Measurements from ENCODE around the gene TRAPPC2L.
"Not testable (repeated sequence)": the region's sequence is repeated elsewhere in the genome, so short reads cannot be mapped to it uniquely, and the experiment has no call there.

TRAPPC2L gene

GRCh38 chr16:88819126-88819525, 37.8 kb upstream of the TRAPPC2L start:
- no peak for DNase-seq (ENCODE audit: low read depth)

DNA sequence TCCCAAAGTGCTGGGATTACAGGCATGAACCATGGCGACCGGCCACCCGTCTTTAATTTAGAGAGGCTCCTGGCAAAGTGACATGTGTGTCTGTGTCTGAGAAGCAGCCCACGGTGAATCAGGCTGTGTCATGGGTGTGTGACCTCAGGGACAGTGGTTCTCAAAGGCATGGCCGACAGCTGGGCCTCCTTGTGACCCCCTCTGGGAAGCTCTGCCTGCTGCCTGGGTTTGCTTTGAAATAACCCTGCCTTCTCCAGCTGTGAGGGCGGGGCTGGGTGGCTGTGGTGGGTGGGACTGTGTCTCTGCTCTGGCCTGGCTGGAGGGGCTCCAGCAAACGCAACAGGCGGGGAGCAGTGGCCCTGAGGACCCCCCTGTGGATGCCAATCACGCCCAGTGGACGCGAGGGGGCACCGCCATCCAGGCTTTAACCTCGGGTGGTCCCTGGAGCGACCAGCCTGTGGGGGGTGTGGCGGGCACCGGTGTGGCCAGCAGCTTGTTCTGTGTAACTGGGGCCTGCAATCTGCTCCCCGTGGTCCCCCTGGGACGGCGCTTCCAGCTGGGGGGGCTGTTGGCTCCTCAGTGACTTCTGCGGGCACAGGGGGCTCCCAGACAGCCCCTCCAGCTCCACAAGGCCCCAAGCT, 36.4 kb upstream of the TRAPPC2L start:
- no peak for DNase-seq (ENCODE audit: low read depth)

- no peak for DNase-seq (ENCODE audit: low read depth)
Observed at GRCh38 chr16:88821168-88821850, 35.6 kb upstream of the TRAPPC2L start.

DNA sequence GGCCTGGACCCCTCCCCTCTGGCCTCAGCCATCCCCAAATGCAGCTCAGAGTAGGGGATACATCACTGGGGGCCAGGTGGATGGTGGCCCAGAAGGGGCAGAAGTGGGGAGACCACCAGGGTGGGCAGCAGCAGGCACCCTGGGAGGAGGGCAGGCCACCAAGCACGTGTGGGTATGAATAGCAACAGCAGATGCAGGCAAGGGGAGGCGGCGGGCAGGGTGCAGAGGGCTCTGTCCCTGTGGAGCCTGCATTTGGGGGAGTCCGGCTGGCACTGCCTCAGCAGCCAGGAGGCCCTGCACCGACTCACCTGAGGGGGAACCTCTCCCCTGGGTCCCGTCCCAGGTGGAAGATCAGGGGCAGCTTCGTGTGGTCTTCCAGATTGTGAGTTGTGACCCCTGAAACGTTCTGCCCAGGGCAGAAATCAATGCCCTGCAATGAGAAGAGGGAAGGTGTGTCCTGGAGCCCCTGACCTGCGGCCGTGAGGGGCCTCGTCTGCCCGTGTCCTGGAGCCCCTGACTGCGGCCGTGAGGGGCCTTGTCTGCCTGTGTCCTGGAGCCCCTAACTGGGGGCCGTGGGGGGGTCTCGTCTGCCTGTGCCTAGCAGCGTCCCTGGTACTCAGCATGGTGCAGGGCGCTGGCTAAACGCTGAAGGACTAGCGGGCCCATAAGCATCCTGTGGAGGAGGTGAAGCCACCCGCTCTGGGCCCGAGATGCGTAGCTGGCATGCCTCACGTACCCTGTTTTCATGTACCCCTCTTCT, 34.5 kb upstream of the TRAPPC2L start:
- DNase-seq (ENCODE audit: low read depth) = no peak

- not testable (repeated sequence) for DNase-seq (ENCODE audit: low read depth)
Observed at GRCh38 chr16:88823646-88824045, 33.3 kb upstream of the TRAPPC2L start.

GRCh38 chr16:88824256-88825077, 32.5 kb upstream of the TRAPPC2L start:
- DNase-seq (ENCODE audit: low read depth) = no peak

DNA sequence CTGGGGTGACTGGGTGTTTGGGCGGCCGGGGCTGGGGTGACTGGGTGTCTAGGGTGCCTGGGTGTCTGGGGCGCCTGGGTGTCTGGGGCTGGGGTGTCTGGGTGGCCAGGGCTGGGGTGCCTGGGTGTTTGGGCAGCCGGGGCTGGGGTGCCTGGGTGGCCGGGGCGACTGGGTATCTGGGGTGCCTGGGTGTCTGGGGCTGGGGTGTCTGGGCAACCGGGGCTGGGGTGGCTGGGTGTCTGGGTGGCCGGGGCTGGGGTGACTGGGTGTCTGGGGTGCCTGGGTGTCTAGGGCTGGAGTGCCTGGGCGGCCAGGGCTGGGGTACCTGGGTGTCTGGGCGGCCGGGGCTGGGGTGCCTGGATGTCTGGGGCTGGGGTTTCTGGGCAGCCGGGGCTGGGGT, 31.8 kb upstream of the TRAPPC2L start:
- DNase-seq (ENCODE audit: low read depth) = no peak

GRCh38 chr16:88826070-88826840, 30.7 kb upstream of the TRAPPC2L start:
- DNase-seq (ENCODE audit: low read depth) = no peak

GRCh38 chr16:88827727-88828126, 29.2 kb upstream of the TRAPPC2L start:
- no peak for DNase-seq (ENCODE audit: low read depth)

GRCh38 chr16:88828711-88829110, 28.2 kb upstream of the TRAPPC2L start:
- DNase-seq (ENCODE audit: low read depth) = no peak

DNA sequence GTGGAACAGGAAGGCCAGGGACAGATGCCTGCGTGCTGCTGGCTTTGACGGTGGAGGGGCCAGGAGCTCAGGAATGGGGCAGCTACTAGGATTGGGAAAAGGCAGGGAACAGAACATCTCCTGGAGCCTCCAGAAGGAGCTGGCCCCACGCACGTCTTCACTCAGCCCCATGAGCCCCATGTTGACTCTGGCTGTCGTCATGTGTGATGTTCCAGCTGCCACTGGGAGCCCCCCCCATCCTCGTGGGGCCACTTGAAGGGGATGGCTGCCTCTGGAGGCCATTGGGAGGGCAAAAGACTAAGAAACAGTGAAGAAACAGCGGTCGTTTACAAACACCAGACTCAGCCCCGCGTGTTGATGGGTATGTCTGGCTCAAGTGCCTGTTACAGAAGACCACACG, 26.7 kb upstream of the TRAPPC2L start:
- DNase-seq (ENCODE audit: low read depth) = no peak

DNA sequence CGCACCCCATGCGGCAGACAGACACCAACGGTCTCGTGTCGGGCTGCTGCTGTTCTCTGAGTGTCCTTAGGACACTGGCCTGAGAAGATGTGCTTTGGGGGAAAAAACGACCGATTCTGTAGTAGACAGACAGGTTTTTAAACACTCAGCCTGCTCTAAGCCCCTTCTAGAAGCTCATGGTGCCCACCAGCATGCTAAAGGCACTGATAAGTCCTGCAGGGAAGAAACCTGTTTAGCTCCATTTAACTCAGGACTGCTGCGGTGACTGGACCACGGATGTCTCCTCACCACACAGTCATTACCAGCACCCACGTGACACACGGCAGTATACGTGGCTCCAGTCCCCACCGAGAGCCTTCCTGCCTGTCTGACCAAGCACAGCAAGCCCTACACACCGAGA, 26.1 kb upstream of the TRAPPC2L start:
- no peak for DNase-seq (ENCODE audit: low read depth)

- no peak for DNase-seq (ENCODE audit: low read depth)
Observed at GRCh38 chr16:88831838-88832237, 25.1 kb upstream of the TRAPPC2L start.

GRCh38 chr16:88833086-88833485, 23.8 kb upstream of the TRAPPC2L start:
- no peak for DNase-seq (ENCODE audit: low read depth)

DNA sequence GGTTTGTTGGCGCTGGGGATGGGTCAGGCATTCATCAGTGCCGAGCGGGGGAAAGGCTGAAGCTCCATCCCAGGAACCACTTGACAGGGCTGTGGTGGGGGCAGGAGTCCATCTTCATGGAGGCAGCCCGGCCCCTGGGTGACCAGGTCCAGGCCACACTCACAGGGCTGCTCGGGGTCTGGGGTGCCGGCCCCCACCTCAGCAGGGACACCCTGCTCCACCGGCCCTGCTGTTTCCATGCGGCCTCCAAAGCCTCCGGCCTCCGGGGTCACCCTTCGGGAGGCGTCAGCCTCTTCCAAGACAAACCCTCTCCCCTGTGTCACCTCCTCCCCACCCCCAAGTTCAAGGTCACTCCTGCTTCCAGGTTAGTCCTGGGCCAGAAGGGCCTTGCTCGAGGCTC, 22.3 kb upstream of the TRAPPC2L start:
- no peak for DNase-seq (ENCODE audit: low read depth)

DNA sequence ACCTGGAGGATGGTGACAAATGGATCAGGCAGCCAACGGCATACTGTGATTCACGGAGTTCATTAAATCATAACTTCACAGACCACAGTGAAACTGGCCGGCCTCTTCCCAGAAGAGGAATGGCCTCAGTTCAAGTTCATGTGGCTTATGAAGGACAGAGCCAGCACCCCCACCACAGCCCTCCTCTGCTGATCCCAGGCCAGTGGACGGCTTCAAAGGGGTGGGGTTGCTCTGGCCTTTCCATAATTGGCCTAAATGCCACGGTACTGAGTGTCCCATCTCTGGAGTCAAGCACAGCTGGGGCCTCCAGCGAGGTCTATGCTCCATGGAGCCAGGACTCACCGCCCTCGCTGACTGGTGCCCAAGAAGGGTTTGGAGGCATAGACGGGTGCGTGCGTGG, 21.5 kb upstream of the TRAPPC2L start:
- DNase-seq (ENCODE audit: low read depth) = no peak

- DNase-seq (ENCODE audit: low read depth) = no peak
Observed at GRCh38 chr16:88835818-88836217, 21.1 kb upstream of the TRAPPC2L start.

- no peak for DNase-seq (ENCODE audit: low read depth)
Observed at GRCh38 chr16:88836791-88837190, 20.1 kb upstream of the TRAPPC2L start.

DNA sequence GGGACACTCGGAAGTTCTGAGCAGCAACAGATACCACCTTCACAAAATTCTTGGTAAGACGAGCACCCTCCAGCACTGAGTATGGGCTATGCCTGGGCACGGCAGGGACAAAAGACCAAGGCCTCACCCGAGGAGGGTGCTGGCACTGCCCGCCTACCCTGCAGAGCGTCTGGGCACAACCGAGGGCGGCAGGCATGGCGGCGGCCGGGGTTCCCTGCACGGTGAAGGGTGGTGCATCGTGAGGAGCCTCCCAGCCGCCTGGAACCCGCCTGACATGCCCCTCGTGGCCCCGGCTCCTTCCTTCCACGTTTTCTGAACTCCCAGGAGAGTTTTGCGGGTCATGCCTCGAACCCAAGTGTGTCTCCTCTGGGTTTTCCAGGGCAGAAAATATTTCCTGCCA, 19.1 kb upstream of the TRAPPC2L start:
- DNase-seq (ENCODE audit: low read depth) = no peak

GRCh38 chr16:88838566-88838965, 18.4 kb upstream of the TRAPPC2L start:
- no peak for DNase-seq (ENCODE audit: low read depth)

- DNase-seq (ENCODE audit: low read depth) = no peak
Observed at GRCh38 chr16:88839026-88839529, 17.8 kb upstream of the TRAPPC2L start.
